GM20431 (cell line): ENCODE measurements around the gene FN3KRP.

ENCODE experiments used
- in situ Hi-C: fragments of 300-500 bp; cut with MseI, MboI; formaldehyde crosslinking; loops from one replicate; pipeline ENCODE4 v1.15.0; 2020; ENCODE audit warnings: low sequenced_read_pairs; ENCODE audit not compliant: unreplicated experiment

The FN3KRP gene

DNA sequence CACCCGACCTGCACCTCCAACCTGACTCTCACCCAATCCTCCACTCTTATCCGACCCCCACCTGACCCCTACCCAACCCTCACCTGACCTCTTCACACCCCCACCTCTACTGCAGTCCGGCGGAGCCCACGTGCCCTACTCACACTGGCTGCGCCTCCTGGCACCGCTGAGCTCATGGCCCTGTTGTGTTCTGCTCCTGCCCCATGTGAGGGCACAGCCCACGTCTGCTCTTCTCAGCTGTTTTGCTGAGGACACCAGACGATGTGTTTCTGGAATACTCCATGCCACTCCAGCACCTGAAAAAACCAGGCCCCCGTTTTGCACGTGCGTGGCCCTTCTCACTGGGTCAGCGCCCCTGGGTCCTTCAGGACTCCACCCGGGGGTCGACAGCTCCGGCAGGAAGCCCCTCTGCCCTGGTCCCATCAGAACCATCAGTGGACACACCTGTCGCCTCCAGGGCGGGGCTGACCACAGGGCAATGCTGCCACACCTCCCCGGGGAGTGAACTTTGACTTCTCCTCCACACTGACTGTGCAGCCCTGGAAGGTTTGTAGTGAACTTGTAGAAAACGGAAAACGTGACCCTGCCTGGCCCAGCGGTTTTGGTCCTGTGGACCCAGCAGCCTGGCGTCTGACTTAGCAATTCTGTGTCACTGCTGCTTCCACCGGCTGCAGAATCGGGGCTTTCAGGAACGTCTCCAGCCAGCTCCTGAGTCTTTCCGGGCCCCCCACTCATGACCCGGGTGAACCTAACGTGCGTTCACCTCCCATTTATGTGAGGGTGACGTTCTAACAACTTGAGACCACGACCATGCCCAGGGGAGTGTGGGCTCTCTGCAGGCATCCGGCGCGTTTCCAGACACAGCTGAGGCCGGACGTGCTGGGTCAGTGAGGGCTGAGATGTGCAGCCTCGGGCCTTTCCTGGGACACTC, 12.3 kb upstream of the FN3KRP start:
- in situ Hi-C loops: no loop called here

DNA sequence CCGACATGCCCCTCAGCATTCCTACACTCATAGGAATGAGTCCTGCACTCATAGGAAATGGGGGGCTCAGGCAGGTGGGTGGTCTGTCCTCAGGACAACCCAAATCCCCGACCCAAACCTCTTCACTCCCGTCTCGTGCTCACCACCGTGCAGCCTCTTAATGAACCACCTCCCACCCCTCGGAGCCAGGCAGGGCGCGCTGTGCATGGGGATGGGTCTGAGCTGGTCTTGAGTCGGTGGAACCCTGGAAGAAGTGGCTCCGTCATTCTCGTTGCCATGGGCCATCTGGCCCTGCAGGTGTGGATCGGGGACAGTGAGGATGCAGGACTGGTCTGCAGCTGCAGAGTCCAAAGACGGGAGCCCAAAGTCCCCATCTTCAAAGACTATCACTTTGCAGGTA, 11.6 kb upstream of the FN3KRP start:
- in situ Hi-C loops: no loop called here

DNA sequence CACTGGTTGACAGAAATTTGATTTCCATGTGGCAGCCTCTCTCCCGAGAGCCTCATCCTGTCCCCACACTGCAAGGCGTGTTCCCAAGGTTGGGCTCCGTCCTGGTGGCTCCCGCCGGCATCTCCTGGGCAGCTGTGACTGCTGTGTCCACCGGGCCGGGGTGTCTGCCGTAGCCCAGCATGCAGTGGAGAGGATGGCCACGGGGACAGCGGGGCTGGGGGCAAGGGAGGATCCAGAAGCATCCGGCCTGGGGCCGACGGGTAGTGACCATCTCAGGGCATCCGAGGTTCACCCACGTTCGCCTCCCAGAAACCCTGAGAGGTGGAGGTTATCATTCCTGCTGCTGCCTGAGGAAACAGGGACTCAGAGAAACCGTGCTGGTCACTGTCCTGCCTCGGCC, 10.8 kb upstream of the FN3KRP start:
- in situ Hi-C loops: no loop called here

DNA sequence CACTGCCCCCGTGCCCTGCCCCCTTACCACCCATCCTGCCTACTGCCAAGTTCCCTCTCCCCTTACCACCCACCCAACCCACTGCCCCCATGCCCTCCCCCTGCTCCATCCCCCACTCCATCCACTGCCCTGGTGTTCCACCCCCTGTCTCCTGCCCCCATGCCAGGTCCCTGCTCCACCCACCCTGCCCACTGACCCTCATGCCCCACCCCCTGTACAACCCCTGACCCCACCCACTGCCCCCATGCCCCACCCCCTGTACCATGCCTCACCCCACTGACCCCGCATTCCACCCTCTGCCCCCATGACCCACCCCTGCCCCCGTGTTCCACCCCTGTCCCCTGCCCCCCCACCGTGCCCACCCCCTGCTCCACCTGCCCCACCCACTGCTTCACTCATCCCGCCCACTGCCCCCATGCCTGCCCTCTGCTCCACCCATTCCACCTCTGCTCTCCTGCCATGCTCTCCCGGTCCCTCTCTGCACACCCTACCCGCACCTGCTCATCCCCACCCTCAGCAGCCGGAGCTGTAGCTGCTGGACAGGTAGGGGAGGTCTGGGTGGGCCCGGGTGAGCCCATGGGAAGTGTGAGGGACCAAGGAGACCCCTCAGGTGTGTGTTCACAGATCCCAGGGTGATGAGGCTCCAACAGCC, 7.4 kb upstream of the FN3KRP start:
- in situ Hi-C loops: no loop called here

DNA sequence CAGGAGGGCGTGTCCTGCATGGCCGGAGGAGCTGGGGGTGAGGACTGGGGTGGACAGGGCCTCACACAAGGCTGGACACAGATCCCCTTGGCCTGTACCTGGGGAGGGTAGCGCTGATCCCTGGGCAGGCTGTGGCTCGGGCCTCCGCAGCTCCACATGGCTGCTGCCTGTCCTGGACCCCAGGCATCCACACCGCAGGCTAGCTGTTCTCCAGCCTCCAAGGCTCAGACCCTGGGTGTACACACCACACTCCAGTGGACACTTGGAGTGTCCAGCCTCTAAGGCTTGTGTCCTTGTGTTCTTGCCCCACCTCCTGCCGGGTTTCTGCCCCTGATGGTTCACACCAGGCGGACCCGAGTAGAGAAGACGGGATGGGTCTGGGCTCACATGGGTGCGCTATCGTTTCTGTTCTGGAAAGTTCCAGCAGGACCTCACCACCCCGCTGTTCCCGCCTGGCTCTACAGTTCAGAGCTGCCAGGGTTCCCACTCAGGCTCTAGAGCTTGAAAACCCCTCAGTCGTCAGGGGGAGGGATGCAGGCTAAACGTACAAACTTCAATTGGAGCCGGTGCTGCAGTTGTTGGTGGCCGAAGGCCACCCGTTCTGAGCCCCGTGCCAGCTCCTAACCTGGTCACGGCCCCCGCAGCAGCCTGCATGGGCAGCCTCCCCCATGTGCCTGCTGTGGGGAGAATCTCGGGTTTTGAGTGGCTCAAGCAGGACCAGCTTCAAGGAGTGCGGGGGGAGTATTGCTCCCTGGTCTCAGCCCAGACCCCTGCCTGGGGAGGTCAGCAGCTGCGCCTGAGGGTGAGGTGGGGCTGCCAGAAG, 6.6 kb upstream of the FN3KRP start:
- in situ Hi-C loops: no loop called here

DNA sequence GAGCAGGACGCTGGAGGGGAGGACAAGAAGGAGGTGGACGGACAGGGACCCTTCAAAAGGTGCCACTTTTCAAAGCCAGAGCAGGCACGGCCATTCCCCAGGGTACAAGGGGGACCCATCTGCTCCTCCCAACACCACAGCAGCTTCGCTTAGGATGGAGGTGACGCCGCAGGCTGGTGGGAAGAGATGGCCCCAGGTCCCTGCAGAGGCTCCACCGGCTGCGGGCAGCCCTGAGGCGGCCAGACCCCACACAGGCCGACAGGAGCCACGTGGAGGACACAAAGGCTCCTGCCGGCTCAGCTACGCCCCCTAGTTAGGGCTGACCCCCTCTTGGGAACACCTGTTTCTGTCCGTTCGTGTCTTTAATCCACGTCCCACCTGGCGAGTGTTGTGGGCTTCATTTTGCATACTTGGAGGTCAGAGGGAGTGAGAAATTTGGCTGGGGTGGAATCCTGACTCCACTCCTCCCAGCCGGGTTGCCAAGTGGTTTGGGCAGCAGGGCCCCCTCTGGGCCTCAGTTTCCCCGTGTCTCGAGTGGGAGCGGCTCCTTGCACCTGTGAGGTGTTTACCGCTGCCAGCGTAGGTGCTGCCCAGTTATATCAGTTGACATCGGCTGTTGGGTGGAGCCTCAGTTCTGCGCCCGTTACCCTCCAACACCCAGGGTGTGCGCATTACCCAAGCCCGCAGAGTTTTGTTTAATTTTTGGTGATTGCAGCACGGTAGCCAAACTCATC, 5.8 kb upstream of the FN3KRP start:
- in situ Hi-C loops: no loop called here

DNA sequence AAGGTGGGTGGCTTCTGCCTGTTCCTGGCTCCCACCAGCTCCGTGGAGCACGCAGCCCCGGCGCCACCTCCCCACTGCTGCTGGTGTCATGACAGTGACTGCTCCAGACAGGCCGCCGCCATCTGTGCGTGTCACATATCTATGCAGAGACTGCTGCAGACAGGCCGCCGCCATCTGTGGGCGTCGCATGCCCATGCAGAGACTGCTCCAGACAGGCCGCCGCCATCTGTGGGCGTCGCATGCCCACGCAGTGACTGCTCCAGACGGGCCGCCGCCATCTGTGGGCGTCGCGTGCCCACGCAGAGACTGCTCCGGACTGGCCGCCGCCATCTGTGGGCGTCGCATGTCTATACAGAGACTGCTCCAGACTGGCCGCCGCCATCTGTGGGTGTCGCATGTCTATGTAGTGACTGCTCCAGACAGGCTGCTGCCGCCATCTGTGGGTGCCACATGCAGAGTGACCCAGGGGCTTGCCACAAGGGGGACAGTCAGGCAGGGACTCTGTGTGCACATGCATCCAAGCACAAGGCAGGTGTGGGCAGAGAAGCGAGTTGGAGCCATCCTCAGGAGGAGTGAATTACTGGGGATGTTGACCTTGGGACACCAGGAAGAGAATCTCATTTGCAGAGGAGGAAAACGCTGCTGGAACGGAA, 3.3 kb upstream of the FN3KRP start:
- in situ Hi-C loops: no loop called here

DNA sequence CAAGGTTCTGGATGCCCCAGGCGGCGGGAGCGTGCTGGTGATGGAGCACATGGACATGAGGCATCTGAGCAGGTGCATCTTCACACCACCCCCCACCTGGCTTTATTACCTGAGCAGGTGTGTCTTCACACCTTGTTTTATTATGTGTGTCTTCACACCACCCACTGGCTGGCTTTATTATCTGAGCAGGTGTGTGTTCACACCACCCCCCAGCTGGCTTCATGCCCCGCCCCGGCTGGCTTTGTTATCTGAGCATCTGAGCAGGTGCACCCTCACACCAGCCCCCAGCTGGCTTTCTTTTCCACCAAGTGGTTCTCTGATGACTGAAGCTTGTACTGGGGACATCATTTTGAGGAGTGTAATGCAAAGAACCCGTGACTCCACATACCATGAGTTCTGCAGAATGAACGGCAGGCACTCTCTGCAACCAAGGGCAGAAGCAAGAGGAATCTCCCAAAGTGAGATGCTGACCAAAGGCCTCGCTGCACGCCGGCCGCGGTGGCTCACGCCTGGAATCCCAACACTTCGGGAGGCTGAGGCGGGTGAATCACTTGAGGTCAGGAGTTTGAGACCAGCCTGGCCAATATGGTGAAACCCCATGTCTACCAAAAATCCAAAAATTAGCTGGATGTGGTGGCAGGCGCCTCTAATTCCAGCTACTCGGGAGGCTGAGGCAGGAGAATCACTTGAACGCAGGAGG, 2.6 kb downstream of the FN3KRP start:
- in situ Hi-C loops: no loop called here

DNA sequence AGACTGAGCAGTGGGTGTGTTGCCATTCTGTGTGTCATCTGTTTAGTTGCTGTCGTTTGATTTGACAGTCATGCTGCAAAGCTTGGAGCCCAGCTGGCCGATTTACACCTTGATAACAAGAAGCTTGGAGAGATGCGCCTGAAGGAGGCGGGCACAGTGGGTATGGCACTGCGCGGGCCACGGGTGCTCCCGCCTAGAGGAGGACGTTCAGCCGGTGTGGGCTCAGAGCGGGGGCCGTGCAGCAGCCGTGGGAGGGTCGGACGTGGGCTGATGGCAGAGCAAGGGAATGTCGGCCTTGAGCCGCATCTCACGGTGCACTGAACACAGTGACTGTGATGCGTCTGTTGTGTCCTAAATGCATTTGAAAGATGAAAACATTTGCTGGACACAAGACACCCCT, 3.7 kb downstream of the FN3KRP start:
- in situ Hi-C loops: no loop called here

DNA sequence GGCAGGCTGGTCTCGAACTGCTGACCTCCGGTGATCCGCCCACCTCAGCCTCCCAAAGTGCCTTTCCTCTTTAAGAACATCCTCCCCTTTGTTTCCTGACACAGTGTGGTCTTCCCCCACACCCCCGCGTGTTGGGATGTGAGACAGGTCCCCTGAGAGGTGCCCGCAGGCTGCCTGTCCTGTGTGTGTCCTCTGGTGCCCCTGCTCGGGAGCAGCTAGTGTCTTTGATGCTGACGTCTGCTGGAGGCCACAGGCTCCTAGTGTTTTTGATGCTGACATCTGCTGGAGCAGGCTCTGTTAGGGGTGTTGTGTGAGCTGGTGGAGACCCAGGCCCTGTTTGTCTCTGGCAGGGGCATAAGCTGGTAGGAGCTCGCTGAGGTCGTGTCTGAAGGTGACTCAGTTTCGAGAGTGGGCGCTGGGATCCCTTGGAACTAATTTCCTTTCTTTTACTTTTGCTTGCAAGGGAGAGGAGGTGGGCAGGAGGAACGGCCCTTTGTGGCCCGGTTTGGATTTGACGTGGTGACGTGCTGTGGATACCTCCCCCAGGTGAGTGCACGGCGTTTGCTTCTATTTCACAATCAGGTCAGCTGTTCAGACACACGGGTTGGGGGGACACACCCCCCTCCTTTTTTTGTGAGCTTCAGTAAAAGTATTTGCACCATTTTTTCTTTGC, 6.0 kb downstream of the FN3KRP start:
- in situ Hi-C loops: no loop called here

DNA sequence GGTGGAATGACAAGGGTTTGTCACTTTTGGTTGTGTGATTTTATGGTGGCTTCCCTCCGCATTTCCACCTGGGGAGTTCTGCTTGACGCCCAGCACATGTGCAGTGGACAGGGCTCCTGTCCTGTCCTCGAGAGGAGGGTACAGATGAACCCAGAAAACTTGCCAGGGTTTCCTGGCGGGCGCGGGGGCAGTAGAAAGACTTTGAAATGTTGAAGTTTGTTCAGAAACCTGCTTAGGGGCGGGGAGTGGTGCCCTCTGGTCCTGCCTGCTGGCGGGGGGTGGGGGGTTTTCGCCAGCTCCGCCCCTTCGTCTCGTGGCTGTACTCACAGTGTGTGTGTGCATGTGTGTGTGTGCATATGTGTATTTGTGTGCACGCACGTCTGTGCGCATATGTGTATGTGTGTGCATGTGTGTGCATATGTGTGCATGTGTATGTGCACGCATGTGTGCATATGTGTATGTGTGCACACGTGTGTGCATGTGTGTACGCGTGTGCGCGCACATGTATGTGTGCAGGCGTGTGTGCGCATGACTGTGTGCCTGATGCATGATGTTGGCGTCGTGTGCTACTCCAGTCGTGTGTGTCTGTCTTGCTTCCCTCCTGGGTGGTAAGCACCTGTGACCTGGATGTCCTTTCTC, 6.8 kb downstream of the FN3KRP start:
- in situ Hi-C loops: no loop called here

DNA sequence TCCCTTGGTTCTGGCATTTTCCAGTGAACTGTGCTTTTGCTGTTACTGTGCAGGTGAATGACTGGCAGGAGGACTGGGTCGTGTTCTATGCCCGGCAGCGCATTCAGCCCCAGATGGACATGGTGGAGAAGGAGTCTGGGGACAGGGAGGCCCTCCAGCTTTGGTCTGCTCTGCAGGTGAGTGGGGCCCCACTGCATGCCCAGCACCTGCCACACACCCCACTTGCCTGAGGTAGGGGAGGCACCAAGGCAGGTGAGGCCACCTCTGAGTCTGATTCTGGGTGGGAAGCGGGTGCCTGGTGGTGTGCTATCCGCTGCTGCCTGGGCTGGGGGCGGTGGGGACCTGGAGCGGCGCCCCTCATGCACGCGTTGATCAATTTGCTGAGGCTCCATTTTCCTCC, 9.9 kb downstream of the FN3KRP start:
- in situ Hi-C loops: no loop called here

DNA sequence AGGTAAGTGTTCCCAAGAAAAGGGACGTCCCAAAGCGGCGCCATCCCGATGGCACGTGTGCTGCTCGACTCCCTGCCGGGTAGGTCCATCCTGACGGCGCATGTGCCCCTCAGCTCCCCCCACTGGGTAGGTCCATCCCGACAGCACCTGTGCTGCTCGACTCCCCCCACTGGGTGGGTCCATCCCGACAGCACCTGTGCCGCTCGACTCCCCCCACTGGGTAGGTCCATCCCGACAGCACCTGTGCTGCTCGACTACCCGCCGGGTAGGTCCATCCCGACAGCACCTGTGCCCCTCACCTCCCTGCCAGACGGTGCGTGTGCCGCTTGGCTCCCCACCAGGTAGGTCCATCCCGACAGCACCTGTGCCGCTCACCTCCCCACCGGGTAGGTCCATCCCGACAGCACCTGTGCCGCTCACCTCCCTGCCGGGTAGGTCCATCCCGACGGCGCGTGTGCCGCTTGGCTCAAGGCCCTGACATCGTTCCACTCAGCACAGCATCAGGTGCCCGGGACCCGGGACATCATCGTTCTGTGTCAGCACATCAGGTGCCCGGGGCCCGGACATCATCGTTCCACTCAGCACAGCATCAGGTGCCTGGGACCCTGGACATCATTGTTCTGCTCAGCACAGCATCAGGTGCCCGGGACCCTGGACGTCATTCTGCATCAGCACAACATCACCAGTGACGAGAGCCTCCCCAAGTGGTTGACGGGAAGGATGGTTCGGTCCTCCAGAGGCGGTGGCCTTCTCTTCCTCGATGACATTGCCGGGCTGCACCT, 13.2 kb downstream of the FN3KRP start:
- in situ Hi-C loops: no loop called here

DNA sequence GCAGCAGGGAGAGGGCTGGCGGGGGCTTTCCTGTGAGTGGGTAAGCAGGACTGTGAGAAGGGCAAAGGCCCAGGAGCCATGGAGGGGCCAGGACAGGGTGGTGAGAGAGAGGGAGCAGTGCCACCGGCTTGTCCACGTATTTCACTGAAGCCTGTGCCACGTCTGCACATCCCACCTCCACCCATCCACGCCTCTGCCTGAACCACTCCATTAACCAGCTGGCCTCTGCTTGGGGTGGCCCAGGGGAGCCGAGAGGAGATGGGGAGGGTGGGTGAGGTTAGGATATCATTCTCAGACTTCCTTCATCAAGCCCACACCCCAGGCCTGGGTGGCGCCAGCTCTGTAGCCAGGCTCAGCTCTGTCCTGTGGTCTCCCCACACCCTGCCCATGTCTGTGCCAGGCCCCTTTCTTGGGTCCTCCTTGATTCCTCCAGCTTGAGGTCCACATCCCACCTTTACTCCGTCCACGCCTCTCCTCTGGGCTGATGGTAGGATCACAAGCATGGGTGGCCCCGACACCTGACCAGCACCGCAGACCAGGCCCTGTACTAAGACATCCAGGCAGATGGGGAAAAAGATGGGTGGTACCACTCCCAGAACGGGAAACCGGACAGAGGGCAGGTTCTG, 15.7 kb downstream of the FN3KRP start:
- in situ Hi-C loops: no loop called here

DNA sequence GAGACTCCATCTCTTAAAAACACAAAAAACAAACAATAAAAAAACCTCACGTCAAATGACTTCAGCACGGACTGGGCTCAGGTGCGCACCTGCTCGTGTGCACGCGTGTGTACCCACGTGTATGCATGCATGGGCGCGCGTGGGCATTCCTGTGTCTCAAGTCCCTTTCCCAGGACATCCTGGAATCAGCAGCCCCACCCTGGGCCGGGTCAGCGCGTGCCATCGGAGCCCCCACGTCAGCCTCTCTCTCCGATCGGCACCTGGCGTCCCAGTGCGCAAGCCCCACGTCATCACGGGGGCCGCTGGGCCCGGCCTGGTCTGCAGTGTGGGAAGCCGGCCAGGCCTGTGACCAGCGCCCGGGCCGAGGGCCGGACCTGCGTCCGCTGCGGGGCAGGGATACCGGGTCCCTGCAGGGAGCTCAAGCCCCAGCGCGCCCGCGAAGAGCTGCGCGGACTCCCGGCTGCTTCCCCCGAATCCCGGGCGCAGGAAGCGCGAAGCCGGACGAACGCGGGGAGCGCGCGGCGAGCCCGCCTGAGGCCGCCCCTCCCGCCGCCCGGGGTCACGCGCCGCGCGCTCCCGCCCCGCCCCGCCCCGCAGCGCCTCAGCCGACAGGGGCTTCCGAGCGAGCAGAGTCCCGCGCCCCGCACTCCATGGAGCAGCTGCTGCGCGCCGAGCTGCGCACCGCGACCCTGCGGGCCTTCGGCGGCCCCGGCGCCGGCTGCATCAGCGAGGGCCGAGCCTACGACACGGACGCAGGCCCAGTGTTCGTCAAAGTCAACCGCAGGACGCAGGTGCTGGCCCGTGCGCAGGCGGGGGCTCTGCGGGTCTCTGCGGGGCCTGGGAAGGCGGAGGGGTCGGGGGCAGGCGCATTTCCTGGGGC, 18.7 kb downstream of the FN3KRP start, which contains the start of gene FN3K:
Gene FN3K (plus strand): TSS at position 629 of the 880 bp plus-strand sequence. CDS start 22 bp downstream, at position 651.
- in situ Hi-C loops: no loop called here
